ENCODE results near the gene CREB5. TPM values are rescaled to one million over a fixed set of nuclear protein-coding genes. Genes with fewer than 3 reads are reported as not detected.

CREB5 gene
- total RNA-seq, 1 donor from 2014 or later: 10.3 TPM

GRCh38 chr7:28700790-28701203 lies 288.5 kb downstream of the CREB5 start:
- no peak for DNase-seq

GRCh38 chr7:28701731-28702130 lies 289.4 kb downstream of the CREB5 start:
- Histone ChIP-seq H3K9me3 (no peaks in the 10 kb centered on the region), H3K4me3 (no peak overlapping the region), H3K27me3 (ENCODE audit: low read depth) (no peaks in the 10 kb centered on the region), H3K4me1 (peaks cover 29% of the 10 kb centered on the region), H3K36me3 (no peaks in the 10 kb centered on the region), H3K27ac (no peak overlapping the region)
- ATAC-seq (no peak), DNase-seq (no peak)
- intact Hi-C loops (cut with DNase I): no loop called here
- TF ChIP-seq, protein P1, sequence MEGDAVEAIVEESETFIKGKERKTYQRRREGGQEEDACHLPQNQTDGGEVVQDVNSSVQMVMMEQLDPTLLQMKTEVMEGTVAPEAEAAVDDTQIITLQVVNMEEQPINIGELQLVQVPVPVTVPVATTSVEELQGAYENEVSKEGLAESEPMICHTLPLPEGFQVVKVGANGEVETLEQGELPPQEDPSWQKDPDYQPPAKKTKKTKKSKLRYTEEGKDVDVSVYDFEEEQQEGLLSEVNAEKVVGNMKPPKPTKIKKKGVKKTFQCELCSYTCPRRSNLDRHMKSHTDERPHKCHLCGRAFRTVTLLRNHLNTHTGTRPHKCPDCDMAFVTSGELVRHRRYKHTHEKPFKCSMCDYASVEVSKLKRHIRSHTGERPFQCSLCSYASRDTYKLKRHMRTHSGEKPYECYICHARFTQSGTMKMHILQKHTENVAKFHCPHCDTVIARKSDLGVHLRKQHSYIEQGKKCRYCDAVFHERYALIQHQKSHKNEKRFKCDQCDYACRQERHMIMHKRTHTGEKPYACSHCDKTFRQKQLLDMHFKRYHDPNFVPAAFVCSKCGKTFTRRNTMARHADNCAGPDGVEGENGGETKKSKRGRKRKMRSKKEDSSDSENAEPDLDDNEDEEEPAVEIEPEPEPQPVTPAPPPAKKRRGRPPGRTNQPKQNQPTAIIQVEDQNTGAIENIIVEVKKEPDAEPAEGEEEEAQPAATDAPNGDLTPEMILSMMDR (IDR thresholded peaks at IDR 0.05): no peak

More at GRCh38 chr7:28700790-28701203, 288.5 kb downstream of the CREB5 start:
- intact Hi-C loops (cut with DNase I): no loop called here
- Histone ChIP-seq H3K9me3 (no peaks in the 10 kb centered on the region), H3K4me1 (peaks cover 23% of the 10 kb centered on the region), H3K4me3 (no peak overlapping the region), H3K36me3 (no peaks in the 10 kb centered on the region), H3K27ac (no peak overlapping the region), H3K27me3 (ENCODE audit: low read depth) (no peaks in the 10 kb centered on the region)
- TF ChIP-seq, protein P1 (IDR thresholded peaks at IDR 0.05): no peak
- no peak for ATAC-seq

- H3K4me1 ChIP-seq: peaks cover 32% of the 10 kb centered on the region
- ATAC-seq: no peak
- no peaks in the 10 kb centered on the region for H3K27me3 ChIP-seq (ENCODE audit: low read depth)
- no peaks in the 10 kb centered on the region for H3K9me3 ChIP-seq
- H3K4me3 ChIP-seq: no peak overlapping the region
- intact Hi-C loops (cut with DNase I): no loop called here
- TF ChIP-seq, protein P1 (IDR thresholded peaks at IDR 0.05): no peak
- no peak overlapping the region for H3K27ac ChIP-seq
- no peak for DNase-seq
- no peaks in the 10 kb centered on the region for H3K36me3 ChIP-seq
Measured at GRCh38 chr7:28702171-28702570, 289.9 kb downstream of the CREB5 start.

DNA sequence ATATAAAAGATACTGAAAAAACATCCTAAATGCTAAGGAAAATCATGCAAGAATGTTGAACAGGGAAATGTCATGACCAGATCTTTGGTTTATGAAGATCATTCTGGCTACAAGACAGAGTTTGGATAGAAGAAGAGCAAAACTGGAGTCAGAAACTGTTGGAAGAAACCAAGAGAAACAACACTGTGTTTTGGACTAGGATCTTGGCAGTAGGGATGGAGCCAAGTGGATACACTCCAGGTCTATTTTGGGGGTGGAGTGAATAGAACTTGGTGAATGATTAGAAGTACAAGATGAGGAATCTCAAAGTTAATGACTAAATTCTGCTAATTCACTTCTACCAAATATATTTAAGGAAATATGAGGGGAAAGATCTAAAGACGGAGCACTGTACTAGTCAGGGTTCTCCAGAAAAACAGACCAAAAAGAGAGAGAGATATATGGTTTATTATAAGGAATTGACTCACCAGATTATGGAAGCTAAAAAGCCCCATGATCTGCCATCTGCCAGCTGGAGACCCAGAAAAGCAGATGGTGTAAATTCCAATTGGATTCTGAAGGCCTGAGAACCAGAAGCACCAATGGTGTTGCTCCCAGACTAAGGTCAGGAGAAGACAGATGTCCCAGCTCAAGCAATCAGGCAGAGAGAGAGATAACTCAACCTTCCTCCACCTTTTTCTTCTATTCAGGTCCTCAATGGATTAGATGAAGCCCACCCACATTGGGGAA lies 290.9 kb downstream of the CREB5 start:
- H3K27ac ChIP-seq: no peak overlapping the region
- TF ChIP-seq, protein P1 (IDR thresholded peaks at IDR 0.05): no peak
- H3K4me1 ChIP-seq: peaks cover 32% of the 10 kb centered on the region
- intact Hi-C loops (cut with DNase I): no loop called here
- H3K4me3 ChIP-seq: no peak overlapping the region
- DNase-seq (no peak), ATAC-seq (no peak)
- no peaks in the 10 kb centered on the region for H3K27me3 ChIP-seq (ENCODE audit: low read depth)
- no peaks in the 10 kb centered on the region for H3K9me3 ChIP-seq
- no peaks in the 10 kb centered on the region for H3K36me3 ChIP-seq

- ATAC-seq (no peak), DNase-seq (no peak)
- intact Hi-C loops (cut with DNase I): no loop called here
- no peak overlapping the region for H3K27ac ChIP-seq
- TF ChIP-seq, protein P1 (IDR thresholded peaks at IDR 0.05): no peak
- no peaks in the 10 kb centered on the region for H3K36me3 ChIP-seq
- no peaks in the 10 kb centered on the region for H3K27me3 ChIP-seq (ENCODE audit: low read depth)
- H3K4me1 ChIP-seq: peaks cover 19% of the 10 kb centered on the region
- no peaks in the 10 kb centered on the region for H3K9me3 ChIP-seq
- no peak overlapping the region for H3K4me3 ChIP-seq
Measured at GRCh38 chr7:28704706-28705105, 292.4 kb downstream of the CREB5 start.

Data from lower lobe of right lung (tissue), 2 donors.